ENCODE results near the gene POU6F2.
"Not testable (repeated sequence)": the region's sequence is repeated elsewhere in the genome, so short reads cannot be mapped to it uniquely, and the experiment has no call there.

DNA sequence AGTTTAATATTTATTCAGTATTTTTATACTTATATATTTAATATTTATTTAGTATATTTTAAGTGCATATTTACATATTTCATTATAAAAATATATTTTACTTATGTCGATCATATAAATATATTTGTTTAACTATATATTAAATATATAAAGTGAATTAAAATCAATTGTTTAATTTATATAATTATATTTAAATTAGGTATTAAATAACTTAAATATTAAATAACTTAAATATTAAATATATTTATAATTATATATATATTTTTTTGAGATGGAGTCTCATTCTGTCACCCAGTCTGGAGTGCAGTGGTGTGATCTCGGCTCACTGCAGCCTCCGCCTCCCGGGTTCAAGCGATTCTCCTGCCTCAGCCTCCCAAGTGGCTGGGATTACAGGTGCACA is 399.2 kb downstream of the POU6F2 start:
- TF ChIP-seq CEBPB (IDR thresholded peaks at IDR 0.05; ENCODE audit: low read depth, low read length); CHD1 (IDR thresholded peaks at IDR 0.05; ENCODE audit: low read depth, low read length); POLR2A (IDR thresholded peaks at IDR 0.05; ENCODE audit: low read depth, low read length); BHLHE40 (IDR thresholded peaks at IDR 0.05; ENCODE audit: low read depth, low read length); MXI1 (IDR thresholded peaks at IDR 0.05; ENCODE audit: borderline replicate concordance, low read depth, low read length); MAFK (IDR thresholded peaks at IDR 0.05; ENCODE audit: low read depth, low read length): not testable (repeated sequence)
- TF ChIP-seq, protein P1, sequence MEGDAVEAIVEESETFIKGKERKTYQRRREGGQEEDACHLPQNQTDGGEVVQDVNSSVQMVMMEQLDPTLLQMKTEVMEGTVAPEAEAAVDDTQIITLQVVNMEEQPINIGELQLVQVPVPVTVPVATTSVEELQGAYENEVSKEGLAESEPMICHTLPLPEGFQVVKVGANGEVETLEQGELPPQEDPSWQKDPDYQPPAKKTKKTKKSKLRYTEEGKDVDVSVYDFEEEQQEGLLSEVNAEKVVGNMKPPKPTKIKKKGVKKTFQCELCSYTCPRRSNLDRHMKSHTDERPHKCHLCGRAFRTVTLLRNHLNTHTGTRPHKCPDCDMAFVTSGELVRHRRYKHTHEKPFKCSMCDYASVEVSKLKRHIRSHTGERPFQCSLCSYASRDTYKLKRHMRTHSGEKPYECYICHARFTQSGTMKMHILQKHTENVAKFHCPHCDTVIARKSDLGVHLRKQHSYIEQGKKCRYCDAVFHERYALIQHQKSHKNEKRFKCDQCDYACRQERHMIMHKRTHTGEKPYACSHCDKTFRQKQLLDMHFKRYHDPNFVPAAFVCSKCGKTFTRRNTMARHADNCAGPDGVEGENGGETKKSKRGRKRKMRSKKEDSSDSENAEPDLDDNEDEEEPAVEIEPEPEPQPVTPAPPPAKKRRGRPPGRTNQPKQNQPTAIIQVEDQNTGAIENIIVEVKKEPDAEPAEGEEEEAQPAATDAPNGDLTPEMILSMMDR (conservative IDR thresholded peaks at IDR 0.05; ENCODE audit: low read depth, low read length) = not testable (repeated sequence)
- TF ChIP-seq, protein P2, sequence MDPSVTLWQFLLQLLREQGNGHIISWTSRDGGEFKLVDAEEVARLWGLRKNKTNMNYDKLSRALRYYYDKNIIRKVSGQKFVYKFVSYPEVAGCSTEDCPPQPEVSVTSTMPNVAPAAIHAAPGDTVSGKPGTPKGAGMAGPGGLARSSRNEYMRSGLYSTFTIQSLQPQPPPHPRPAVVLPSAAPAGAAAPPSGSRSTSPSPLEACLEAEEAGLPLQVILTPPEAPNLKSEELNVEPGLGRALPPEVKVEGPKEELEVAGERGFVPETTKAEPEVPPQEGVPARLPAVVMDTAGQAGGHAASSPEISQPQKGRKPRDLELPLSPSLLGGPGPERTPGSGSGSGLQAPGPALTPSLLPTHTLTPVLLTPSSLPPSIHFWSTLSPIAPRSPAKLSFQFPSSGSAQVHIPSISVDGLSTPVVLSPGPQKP (IDR thresholded peaks at IDR 0.05; ENCODE audit: borderline replicate concordance, low read depth, low read length) = not testable (repeated sequence)
- TF ChIP-seq, protein P3, sequence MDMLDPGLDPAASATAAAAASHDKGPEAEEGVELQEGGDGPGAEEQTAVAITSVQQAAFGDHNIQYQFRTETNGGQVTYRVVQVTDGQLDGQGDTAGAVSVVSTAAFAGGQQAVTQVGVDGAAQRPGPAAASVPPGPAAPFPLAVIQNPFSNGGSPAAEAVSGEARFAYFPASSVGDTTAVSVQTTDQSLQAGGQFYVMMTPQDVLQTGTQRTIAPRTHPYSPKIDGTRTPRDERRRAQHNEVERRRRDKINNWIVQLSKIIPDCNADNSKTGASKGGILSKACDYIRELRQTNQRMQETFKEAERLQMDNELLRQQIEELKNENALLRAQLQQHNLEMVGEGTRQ (IDR thresholded peaks at IDR 0.05; ENCODE audit: low read depth, low read length) = not testable (repeated sequence)

All from IMR-90 (cell line).